Occipital lobe (tissue), 2 donors: ENCODE results near the gene MYRF. TPM values are rescaled to one million over a fixed set of nuclear protein-coding genes. Genes with fewer than 3 reads are reported as not detected.

ENCODE experiments used
- DNase-seq: peaks from one replicate; lab custom pipeline; 2025; lab: John Stamatoyannopoulos, UW
- total RNA-seq: library from RNA; depleted of rRNA; stranded (reverse); fragments of >200 nt; gene quantifications from one replicate; pipeline ENCODE4 v1.2.3, GENCODE V29; 2014

Gene MYRF
- total RNA-seq, 1 donor from 2014 or later = 0.94 TPM

DNA sequence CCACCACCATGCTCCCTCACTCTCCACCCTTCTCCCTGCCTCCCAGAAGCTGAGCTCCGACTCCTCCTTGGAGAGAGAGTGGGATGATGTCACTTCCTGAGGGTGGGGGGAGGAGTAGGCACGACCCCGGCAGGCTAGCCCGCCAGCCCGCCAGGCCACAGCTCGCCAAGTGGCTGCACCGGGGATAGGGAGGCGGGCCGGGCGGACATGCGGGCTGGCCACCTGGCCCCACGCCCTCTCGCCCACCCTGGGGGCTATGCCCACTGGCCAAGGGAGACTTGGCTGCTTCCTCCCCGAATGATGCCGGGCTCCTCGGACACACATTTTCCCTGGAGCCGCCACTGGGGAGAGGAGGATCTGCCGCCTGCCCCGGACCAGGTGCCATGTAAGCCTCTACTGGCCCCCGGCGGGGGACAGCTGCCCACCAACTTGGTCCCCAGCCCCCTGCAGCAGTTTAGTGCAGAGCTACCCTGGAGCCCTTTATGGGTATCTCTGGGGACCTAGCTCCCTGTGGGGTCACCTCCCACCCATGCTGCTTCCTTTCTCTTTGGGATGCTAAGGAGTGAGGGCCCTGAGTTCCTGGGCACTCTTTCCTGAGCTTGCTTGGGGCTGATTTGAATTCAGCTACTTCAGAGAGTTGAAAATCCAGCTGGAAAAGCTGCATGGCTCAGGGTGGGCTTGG lies 33.7 kb upstream of the MYRF start:
- no peak for DNase-seq

DNA sequence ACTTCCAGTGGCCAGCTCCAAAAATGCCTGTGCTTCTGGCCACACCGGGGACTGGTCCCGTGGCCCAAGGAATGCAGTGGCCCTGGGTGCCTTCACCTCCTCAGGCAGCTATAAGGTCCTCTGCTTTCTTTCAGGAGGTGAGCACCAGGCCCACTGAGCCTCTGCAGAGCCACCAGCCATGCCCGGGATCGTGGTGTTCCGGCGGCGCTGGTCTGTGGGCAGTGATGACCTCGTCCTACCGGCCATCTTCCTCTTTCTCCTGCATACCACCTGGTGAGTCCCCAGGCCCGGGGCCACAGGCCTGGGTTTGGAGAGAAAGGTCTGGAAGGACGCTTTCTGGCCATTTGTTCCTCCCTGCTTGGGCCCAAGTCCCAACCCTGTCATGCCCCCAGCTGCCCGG lies 32.5 kb upstream of the MYRF start:
- no peak for DNase-seq

GRCh38 chr11:61720597-61720996 lies 31.8 kb upstream of the MYRF start:
- no peak for DNase-seq

DNA sequence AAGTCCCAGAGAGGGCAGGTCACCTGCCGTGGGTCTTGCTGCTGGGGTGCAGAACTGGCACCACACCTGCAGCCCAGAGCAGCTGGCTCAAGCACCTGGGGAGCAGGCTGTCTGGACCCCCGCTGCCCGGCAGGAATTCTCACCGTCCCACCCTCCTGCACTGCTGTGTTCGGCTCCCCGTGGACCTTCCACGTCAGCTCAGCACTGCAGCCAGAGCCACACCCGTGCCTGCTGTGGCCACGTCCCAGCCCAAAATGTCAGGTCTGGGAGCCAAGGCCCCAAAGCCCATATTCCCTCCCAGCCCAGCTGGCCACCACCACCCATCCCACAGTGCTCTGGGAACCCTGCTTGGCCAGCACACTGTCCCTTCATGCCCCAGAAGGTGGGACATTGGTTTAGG lies 28.0 kb upstream of the MYRF start:
- no peak for DNase-seq

DNA sequence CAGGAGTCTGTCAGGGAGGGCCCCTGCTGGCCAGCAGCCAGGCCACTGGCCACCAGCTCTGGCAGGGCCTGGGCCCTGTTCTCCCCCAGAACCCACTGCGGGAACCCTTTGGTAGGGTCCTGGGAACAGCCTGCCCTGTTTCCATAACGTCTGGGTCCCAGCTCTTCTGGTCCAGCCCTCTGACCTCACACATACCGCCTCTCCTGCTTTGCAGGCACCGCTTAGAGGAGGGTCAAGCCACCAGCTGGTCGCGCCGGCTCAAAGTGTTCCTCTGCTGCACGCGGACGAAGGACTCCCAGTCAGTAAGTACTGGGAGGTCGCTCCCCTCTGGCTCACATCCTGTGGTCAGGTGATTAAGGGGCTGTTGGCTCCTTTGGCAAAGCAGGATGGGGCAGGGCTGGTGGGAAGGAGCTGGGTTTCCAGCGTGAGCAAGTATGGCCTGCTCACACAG lies 26.6 kb upstream of the MYRF start:
- no peak for DNase-seq

DNA sequence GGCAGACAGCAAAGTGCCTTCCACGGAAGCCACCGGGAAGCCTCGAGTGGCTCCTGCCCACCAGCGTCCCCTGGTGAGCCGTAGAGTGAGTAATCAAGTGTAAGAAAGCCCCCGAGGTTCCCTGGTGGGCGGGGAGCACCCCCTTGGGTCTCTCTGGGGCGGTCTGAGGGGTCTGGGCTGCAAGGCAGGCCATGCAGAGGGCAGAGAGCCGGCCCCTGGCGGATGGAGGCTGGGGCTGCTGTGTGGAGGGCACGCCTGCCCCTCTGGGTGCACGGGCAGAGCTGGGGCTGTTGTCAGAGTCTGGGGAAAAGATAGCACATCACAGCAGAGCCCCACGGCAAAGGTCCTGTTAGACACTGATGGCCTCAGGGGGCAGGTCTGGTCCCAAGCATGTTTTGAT lies 25.7 kb upstream of the MYRF start:
- DNase-seq = no peak

DNA sequence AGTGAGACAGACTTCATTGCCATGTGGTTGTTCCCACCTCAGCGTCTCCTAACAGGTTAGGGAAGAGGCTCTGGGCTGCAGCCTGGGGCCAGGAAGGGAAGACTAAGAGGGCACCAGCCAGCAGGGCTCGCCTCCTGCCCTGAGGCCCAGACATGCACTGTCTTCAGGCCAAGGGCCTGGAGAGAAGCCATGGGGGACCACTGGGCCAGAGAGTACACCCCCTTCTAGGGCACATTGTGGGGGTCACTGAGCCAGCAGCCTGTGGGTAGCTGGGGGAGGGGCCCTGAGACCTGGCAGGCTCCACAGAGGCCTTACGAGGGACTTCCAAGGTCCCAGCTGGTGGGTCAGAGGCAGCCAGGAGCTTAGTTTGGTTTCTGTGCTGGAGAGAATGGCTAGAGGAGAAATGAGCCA lies 25.0 kb upstream of the MYRF start:
- no peak for DNase-seq

DNA sequence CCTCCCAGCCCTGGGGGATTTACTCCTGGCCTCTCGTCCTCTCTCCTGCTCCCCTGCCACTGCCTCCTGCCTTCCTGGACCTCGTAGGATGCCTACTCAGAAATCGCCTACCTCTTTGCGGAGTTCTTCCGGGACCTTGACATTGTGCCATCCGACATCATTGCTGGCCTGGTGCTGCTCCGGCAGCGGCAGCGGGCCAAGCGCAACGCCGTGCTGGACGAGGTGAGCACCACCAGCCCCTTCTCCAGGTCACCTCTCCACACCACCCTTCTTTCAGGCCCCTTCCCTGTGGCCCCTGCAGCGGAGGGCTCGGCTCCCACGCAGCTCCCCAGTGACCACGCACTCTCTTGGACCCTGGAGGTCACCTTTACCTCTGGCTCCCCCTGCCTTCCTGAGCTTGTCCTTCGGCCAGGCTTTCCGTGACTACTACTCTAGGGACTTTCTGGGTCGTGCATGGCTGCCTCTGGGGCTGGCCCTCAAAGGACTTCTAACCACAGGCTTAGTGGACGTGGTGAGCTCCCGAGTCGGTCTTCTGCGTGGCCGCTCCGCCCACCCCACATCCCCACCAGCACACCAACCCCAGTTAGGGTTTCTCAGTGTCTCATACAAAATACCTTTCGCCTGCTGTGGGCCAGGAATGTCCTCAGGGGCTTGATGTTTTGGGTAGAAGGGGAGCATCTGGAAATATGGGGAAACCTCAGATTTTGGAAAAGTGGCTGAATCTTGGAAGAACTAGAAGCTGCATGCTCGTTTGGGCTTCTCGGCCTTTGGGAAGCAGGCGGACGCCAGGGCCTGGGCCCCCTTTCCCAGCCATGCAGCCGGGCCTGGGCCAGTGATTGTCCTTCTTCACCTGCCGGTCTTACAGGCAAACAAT lies 24.1 kb upstream of the MYRF start:
- no peak for DNase-seq

DNA sequence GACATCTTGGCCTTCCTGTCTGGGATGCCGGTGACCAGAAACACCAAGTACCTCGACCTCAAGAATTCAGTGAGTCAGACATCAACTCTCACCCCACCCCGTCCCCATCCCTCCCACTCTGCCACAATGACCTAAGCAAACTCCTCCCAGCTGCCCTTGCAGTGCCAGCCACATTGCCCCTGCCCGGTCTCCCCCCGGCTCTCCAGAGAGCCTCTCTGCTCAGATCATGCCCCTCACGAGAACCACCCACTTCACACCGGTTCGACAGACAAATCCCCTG lies 23.6 kb upstream of the MYRF start:
- no peak for DNase-seq

DNA sequence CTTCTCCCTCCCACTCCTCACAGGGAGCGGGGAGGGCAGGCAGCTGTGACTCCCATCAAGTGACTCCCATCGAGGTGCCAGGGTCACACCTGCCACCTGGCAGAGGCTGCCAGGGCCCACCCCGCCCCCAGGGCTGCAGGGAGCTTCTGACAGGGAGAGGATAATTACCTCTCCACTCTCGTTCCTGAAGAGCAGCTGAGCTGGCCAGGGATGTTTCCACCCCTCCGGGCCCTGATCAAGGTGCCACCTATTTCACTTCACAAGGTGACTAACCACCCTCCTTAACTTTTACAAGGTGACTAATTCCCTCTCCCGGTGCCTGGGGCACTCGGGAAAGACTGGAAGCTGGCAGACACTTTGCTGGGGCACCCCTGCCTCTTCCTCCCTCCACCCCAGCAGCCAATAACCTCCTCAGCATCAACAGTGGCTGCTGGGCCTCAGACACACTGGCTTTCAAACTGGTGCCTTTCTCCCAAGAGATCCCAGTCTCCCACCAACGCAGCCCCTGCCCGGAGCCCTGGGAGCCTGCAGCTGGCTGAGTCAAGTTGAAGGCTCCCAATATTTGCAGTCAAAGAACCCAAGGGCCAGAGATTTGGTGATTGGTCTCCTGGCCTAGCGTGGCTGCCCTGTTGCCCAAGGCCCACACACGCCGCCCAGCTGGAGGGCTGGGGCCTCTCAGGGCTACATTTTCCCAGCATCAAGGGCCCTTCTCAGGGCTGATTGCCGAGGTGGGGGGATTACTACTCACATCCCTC lies 22.0 kb upstream of the MYRF start:
- no peak for DNase-seq

DNA sequence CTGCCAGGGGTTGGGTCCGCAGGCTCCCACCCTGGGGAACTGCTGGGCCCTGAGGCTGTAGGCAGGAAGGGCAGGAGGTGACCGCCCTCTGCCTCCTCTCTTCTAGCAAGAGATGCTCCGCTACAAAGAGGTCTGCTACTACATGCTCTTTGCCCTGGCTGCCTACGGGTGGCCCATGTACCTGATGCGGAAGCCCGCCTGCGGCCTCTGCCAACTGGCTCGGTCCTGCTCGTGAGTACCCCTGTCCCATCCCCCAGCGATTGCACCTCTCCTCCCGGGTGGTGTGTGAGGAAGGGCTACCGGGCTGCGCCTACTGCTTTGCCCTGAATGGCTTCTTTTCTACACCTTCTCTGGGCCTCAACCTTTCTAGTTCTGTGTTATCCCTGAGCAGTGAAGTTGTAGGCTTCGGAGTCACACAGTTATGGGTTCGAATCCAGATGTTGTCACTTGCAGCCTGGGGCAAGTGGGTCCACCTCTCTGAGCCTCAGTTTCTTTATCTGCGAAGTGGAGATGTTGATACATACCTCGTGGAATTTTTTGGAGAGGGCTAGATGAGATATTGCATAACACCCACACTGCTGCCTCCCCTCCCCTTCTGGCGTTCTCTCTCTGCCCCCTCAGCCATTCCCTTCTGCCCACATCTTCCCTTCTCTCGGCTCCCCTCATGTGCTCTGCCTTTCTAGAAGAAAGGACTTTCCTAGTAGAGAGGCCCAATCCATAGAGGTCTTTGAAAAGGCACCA lies 21.1 kb upstream of the MYRF start:
- DNase-seq = no peak

- DNase-seq = no peak
Observed at GRCh38 chr11:61731952-61732675, 20.3 kb upstream of the MYRF start.

GRCh38 chr11:61732705-61733104 lies 19.7 kb upstream of the MYRF start:
- no peak for DNase-seq

DNA sequence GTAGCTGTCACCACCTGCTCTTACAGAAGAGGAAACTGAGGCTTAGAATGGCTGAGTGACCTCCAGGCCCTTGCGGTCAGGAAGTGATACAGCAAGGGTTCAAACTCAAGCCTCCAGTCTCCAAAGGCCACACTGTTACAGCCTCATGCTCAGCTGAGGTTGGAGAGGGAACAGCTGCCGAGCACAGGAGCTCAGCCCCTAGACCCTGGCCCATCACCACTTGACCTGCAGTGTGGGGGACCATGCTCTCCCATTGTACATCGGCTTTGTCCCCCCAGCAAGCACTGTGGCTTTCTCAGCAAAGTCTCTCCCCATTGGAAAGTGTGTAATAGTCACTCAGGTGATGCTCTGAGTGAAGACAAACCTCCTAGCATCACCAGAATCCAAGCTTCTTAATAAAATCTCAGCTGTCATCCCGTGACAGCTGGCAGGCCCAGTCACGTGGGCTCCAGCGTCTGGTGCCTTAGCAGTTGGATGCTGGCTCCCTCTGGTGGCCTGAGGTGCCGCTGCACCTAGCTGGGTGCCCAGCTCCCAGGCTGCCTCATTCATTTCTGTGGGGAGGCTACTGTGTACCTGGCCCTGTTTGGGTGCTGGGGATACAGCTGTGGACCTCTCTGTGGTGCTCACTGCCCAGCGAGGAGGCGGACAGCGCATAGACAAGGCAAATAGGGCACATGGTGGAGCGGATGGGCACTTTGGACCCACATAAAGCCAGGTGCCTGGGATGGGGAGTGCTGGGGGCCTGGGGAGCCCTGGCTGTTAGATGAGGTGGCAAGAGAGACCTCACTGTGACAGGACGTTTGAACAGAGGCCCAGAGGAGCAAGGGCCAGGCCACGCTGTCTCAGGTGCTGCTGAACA lies 19.1 kb upstream of the MYRF start:
- peak; percentile 81 for DNase-seq

DNA sequence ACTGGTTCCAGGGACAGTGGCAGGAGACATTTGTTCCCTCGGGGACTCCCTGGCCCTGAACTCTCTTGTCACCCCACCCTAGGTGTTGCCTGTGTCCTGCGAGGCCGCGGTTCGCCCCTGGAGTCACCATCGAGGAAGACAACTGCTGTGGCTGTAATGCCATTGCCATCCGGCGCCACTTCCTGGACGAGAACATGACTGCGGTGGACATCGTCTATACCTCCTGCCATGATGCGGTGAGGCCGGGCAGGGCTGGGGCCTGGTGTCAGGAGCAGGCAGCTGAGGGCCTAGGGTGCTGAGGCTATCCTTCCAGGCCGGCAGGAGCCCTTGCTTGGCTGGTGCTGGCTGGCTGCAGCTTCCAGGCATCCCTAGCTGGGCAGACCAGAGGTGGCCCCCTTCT lies 17.7 kb upstream of the MYRF start:
- no peak for DNase-seq

DNA sequence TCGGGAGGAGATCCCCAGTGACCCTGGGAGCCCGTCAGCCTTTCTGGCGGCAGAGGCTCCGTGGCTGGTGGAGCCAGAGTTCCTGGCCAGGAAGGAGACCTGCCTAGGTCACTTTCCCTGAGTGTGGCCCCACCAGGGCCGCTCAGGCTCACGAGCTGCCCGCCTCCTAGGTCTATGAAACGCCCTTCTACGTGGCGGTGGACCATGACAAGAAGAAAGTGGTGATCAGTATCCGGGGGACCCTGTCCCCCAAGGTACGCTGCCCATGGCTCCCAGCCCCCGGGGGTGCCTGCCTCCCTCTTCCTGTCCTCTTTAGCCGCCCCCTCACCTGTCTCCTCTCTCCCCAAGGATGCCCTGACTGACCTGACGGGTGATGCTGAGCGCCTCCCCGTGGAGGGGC lies 17.0 kb upstream of the MYRF start:
- DNase-seq = no peak

DNA sequence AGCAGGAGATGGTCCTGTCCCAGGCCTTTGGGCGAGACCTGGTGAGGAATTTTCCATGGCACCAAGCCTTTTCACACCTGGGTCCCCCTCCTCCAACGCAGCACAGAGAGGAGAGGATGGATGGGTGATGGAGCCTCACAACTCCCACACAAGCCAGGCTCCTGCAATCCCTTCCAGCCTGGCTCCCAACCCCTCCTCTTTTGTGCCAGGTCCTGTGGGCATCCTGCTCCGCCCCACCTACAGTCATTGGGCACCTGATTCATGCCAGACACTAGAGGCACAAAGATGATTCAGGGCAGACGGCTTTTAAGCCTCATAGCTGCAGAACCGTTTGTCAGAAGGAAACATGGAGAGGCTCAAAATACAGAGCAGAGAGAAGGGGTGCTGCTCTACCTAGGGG lies 16.1 kb upstream of the MYRF start:
- peak; percentile 62 for DNase-seq

DNA sequence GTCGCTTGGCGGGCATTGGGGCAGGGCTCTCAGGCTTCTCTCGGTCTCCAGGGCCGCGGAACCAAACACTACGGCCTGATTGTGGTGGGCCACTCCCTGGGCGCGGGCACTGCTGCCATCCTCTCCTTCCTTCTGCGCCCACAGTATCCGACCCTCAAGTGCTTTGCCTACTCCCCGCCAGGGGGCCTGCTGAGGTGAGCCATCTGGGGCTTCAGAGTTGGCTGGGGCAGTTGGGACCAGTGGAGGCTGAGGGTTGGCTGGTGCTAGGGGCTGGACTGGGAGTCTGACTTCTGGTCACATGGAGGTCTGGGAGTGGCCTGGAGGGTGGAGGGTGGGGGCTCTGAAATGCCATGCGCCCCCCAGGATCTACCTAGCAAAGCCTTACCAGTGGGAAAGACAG lies 15.3 kb upstream of the MYRF start:
- DNase-seq = no peak

GRCh38 chr11:61737636-61738386 lies 14.6 kb upstream of the MYRF start:
- no peak for DNase-seq
